Caco-2 (cell line): ENCODE data around the gene RPS6KA2. TPM values are rescaled to one million over a fixed set of nuclear protein-coding genes. Genes with fewer than 3 reads are reported as not detected.

Experiments used
- BruUV-seq: library from RNA; stranded (reverse); fragments of 400-500 nt; replicated peaks from 2 replicates; lab custom pipeline; 2021; lab: Mats Ljungman, UMichigan
- CTCF ChIA-PET: fragments of 300-600 bp; sonication (Branson Sonifier 250); formaldehyde crosslinking; loops from one replicate; lab custom pipeline; 2022; ENCODE audit warnings: antibody characterized with exemption; lab: Charles Lee
- POLR2A ChIA-PET: fragments of 300-600 bp; sonication (Branson Sonifier 250); formaldehyde crosslinking; loops from one replicate; lab custom pipeline; 2022; ENCODE audit warnings: antibody characterized with exemption; lab: Charles Lee
- DNase-seq, 2 experiments: peaks; one replicate each; pipeline versions ENCODE4 v3.0.0 to v3.0.0-alpha.2; 2020 to 2022
- H3K27me3 ChIP-seq: replicated peaks from 2 replicates; pipeline ENCODE4 v1.6.0; 2011; ENCODE audit warnings: low read length; ENCODE audit not compliant: control insufficient read depth, insufficient read depth
- H3K36me3 ChIP-seq: 2 replicates; pipeline ENCODE4 v1.5.1; 2011; ENCODE audit warnings: low read length; ENCODE audit not compliant: control insufficient read depth, insufficient read depth
- H3K4me1 ChIP-seq: fragments of 250-450 bp; sonication (Bioruptor Pico); 2 replicates; pipeline ENCODE4 v1.5.1; 2020; ENCODE audit warnings: mild to moderate bottlenecking
- H3K4me3 ChIP-seq: 2 replicates; pipeline ENCODE4 v1.5.1; 2011; ENCODE audit warnings: low read depth, mild to moderate bottlenecking, control low read depth, low read length
- H3K9me3 ChIP-seq: fragments of 250-450 bp; sonication (Bioruptor Pico); 2 replicates; pipeline ENCODE4 v1.5.1; 2020; ENCODE audit warnings: mild to moderate bottlenecking, moderate library complexity
- H3K27ac Mint-ChIP-seq: one replicate; pipeline ENCODE4 v1.8.0; 2022; ENCODE audit warnings: mixed read lengths; ENCODE audit not compliant: unreplicated experiment
- H3K27me3 Mint-ChIP-seq: one replicate; pipeline ENCODE4 v1.8.0; 2022; ENCODE audit warnings: mixed read lengths; ENCODE audit not compliant: insufficient read depth, unreplicated experiment
- H3K36me3 Mint-ChIP-seq: one replicate; pipeline ENCODE4 v1.8.0; 2022; ENCODE audit warnings: mild to moderate bottlenecking, mixed read lengths; ENCODE audit not compliant: insufficient read depth, unreplicated experiment
- H3K4me1 Mint-ChIP-seq: one replicate; pipeline ENCODE4 v1.8.0; 2022; ENCODE audit warnings: low read depth, mixed read lengths; ENCODE audit not compliant: unreplicated experiment
- H3K4me3 Mint-ChIP-seq: one replicate; pipeline ENCODE4 v1.8.0; 2022; ENCODE audit warnings: mild to moderate bottlenecking, moderate library complexity, mixed read lengths; ENCODE audit not compliant: unreplicated experiment
- H3K9me3 Mint-ChIP-seq: one replicate; pipeline ENCODE4 v1.8.0; 2022; ENCODE audit warnings: mixed read lengths; ENCODE audit not compliant: unreplicated experiment
- intact Hi-C: fragments of 100-400 bp; cut with micrococcal nuclease; formaldehyde crosslinking; loops from one replicate; pipeline ENCODE4 v1.10.0; 2022; ENCODE audit not compliant: unreplicated experiment
- total RNA-seq: library from RNA; stranded (reverse); gene quantifications from 2 replicates; pipeline ENCODE4 v1.2.3, GENCODE V29; 2022
- TF ChIP-seq, protein P1 (sequence below), 2 experiments: fragments of 200-600 bp in 1 of 2; IDR thresholded peaks; 1 replicate in 1 of 2; 2 replicates in 1 of 2; pipeline versions ENCODE4 v1.5.1 to v1.8.0; 2011 to 2022; ENCODE audit warnings: antibody characterized with exemption in 1 of 2, control low read depth in 1 of 2, inconsistent platforms in 1 of 2, low read depth in 1 of 2, low read length in 1 of 2, mild to moderate bottlenecking in 1 of 2, moderate library complexity in 1 of 2; ENCODE audit not compliant: insufficient read depth in 1 of 2, severe bottlenecking in 1 of 2, unreplicated experiment in 1 of 2

Gene RPS6KA2
- total RNA-seq, 1 experiment from 2014 or later, result 5.6 TPM

DNA sequence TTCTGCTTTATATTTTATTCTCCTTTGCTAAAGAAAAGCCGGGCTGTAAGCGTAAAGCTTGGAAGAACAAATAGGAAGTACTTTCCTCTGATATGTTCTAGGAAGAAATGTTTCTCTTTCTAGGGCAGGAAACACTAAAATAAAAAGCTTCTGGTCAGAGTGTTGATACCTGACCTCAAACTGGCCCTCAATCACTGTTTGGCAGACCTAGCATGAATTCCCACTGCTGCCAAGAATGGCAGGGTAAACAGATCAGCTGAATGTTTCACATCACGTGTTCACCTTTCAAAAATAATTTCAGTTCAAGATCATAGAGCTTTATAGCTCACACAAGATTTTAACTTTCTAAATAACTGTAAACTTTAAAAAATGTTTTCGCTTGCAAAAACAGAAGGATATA, 247.3 kb downstream of the RPS6KA2 start:
- no peaks in the 10 kb centered on the region for H3K9me3 ChIP-seq
- H3K4me1 Mint-ChIP-seq, result no peaks in the 10 kb centered on the region
- H3K4me3 Mint-ChIP-seq, result no peak overlapping the region
- CTCF ChIA-PET, result no interaction called here
- H3K36me3 ChIP-seq, result no peaks in the 10 kb centered on the region
- BruUV-seq, result no TSS peak
- H3K9me3 Mint-ChIP-seq, result no peaks in the 10 kb centered on the region
- POLR2A ChIA-PET, result interaction anchor here (0.5 kb wide), 1 partner anchor 1719 kb away, joined by 3 read pairs; no protein-coding TSS in a partner anchor
- H3K27me3 Mint-ChIP-seq, result no peaks in the 10 kb centered on the region
- TF ChIP-seq, protein P1, sequence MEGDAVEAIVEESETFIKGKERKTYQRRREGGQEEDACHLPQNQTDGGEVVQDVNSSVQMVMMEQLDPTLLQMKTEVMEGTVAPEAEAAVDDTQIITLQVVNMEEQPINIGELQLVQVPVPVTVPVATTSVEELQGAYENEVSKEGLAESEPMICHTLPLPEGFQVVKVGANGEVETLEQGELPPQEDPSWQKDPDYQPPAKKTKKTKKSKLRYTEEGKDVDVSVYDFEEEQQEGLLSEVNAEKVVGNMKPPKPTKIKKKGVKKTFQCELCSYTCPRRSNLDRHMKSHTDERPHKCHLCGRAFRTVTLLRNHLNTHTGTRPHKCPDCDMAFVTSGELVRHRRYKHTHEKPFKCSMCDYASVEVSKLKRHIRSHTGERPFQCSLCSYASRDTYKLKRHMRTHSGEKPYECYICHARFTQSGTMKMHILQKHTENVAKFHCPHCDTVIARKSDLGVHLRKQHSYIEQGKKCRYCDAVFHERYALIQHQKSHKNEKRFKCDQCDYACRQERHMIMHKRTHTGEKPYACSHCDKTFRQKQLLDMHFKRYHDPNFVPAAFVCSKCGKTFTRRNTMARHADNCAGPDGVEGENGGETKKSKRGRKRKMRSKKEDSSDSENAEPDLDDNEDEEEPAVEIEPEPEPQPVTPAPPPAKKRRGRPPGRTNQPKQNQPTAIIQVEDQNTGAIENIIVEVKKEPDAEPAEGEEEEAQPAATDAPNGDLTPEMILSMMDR (IDR thresholded peaks at IDR 0.05; ENCODE audit: insufficient read depth in 1 of 2, low read depth in 1 of 2, low read length in 1 of 2, severe bottlenecking in 1 of 2, unreplicated experiment in 1 of 2), result no peak
- peaks cover 11% of the 10 kb centered on the region for H3K36me3 Mint-ChIP-seq
- H3K27ac Mint-ChIP-seq, result no peak overlapping the region
- no peak for DNase-seq
- intact Hi-C loops, result loop anchor here (10.0 kb wide), 1 partner anchor 615 kb away; the partner anchor contains the start of gene CEP43
- H3K4me1 ChIP-seq, result 0 out of 2 replicates have a peak, but pooled peaks cover 6% of the 10 kb centered on the region
- no peaks in the 10 kb centered on the region for H3K27me3 ChIP-seq
- H3K4me3 ChIP-seq, result no peak overlapping the region

DNA sequence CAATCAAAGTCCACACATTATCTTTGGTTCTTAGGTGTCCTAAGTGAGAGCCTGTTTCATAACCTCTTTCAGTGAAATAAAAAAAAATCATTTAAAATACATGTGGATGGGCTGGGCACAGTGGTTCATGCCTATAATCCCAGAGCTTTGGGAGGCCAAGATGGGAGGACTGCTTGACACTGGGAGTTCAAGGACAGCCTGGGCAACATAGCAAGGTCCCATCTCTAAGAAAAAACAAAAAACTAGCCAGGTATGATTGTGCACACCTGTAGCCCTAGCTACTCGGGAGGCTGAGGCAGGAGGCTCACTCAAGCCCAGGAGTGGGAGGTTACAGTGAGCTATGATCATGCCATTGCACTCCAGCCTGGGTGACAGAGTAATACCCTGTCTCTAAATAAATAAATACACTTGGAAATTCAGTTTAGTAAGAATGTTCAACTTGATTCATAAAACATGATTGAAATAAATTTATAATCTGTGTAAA, 247.9 kb downstream of the RPS6KA2 start:
- POLR2A ChIA-PET, result no interaction called here
- H3K9me3 Mint-ChIP-seq, result no peaks in the 10 kb centered on the region
- H3K4me1 Mint-ChIP-seq, result no peaks in the 10 kb centered on the region
- CTCF ChIA-PET, result interaction anchor here (0.7 kb wide), 1 partner anchor 103 kb away, joined by 4 read pairs; no protein-coding TSS in a partner anchor
- intact Hi-C loops, result no loop called here
- 0 out of 2 replicates have a peak, but pooled peaks cover 6% of the 10 kb centered on the region for H3K4me1 ChIP-seq
- no peak for DNase-seq
- H3K9me3 ChIP-seq, result no peaks in the 10 kb centered on the region
- H3K27me3 Mint-ChIP-seq, result no peaks in the 10 kb centered on the region
- H3K36me3 Mint-ChIP-seq, result peaks cover 11% of the 10 kb centered on the region
- no peaks in the 10 kb centered on the region for H3K36me3 ChIP-seq
- H3K27me3 ChIP-seq, result no peaks in the 10 kb centered on the region
- H3K4me3 Mint-ChIP-seq, result no peak overlapping the region
- H3K27ac Mint-ChIP-seq, result no peak overlapping the region
- BruUV-seq, result no TSS peak
- TF ChIP-seq, protein P1 (IDR thresholded peaks at IDR 0.05; ENCODE audit: insufficient read depth in 1 of 2, low read depth in 1 of 2, low read length in 1 of 2, severe bottlenecking in 1 of 2, unreplicated experiment in 1 of 2), result no peak
- H3K4me3 ChIP-seq, result no peak overlapping the region

GRCh38 chr6:166377721-166378120, 249.3 kb downstream of the RPS6KA2 start:
- no peak overlapping the region for H3K4me3 Mint-ChIP-seq
- H3K36me3 Mint-ChIP-seq, result peaks cover 11% of the 10 kb centered on the region
- intact Hi-C loops, result no loop called here
- POLR2A ChIA-PET, result no interaction called here
- H3K4me1 Mint-ChIP-seq, result no peaks in the 10 kb centered on the region
- H3K36me3 ChIP-seq, result no peaks in the 10 kb centered on the region; the same call in 1 of the 2 replicates
- no peak overlapping the region for H3K27ac Mint-ChIP-seq
- H3K4me3 ChIP-seq, result no peak overlapping the region
- no peaks in the 10 kb centered on the region for H3K9me3 Mint-ChIP-seq
- DNase-seq, result no peak
- 0 out of 2 replicates have a peak, but pooled peaks cover 6% of the 10 kb centered on the region for H3K4me1 ChIP-seq
- TF ChIP-seq, protein P1 (IDR thresholded peaks at IDR 0.05; ENCODE audit: insufficient read depth in 1 of 2, low read depth in 1 of 2, low read length in 1 of 2, severe bottlenecking in 1 of 2, unreplicated experiment in 1 of 2), result no peak
- CTCF ChIA-PET, result no interaction called here
- H3K27me3 ChIP-seq, result no peaks in the 10 kb centered on the region
- no peaks in the 10 kb centered on the region for H3K9me3 ChIP-seq
- BruUV-seq, result no TSS peak
- H3K27me3 Mint-ChIP-seq, result no peaks in the 10 kb centered on the region
